SK-N-SH treated with all-trans-retinoic acid at 6 μM for 48 hours (cell line): ENCODE measurements around the gene FAM13A.

Experiments
- ARNTL ChIP-seq: fragments of 450-650 bp; formaldehyde crosslinking; IDR thresholded peaks from 2 replicates; pipeline ENCODE4 v1.5.0; 2020; ENCODE audit warnings: low read depth, mild to moderate bottlenecking, moderate library complexity, borderline replicate concordance
- BACH2 ChIP-seq: fragments of 250-450 bp; sonication (Bioruptor Pico); IDR thresholded peaks from 2 replicates; pipeline ENCODE4 v1.9.0; 2021; ENCODE audit warnings: mild to moderate bottlenecking, borderline replicate concordance
- CSDC2 ChIP-seq: fragments of 250-450 bp; sonication (Bioruptor Pico); IDR thresholded peaks from 2 replicates; pipeline ENCODE4 v1.5.0; 2020; ENCODE audit warnings: mild to moderate bottlenecking, moderate library complexity
- ISL1 ChIP-seq: fragments of 250-450 bp; sonication (Bioruptor Pico); IDR thresholded peaks from 2 replicates; pipeline ENCODE4 v2.1.2; 2022; ENCODE audit warnings: mild to moderate bottlenecking, moderate library complexity
- OSR1 ChIP-seq: fragments of 250-450 bp; sonication (Bioruptor Pico); IDR thresholded peaks from 2 replicates; pipeline ENCODE4 v1.8.0; 2022; ENCODE audit warnings: moderate library complexity, mild to moderate bottlenecking, inconsistent platforms
- ZFP3 ChIP-seq: fragments of 250-450 bp; sonication (Bioruptor Pico); IDR thresholded peaks from 2 replicates; pipeline ENCODE4 v1.5.0; 2020; ENCODE audit warnings: mild to moderate bottlenecking, moderate library complexity
- ZFP30 ChIP-seq: fragments of 450-650 bp; formaldehyde crosslinking; IDR thresholded peaks from 2 replicates; pipeline ENCODE4 v1.5.0; 2022; ENCODE audit warnings: mild to moderate bottlenecking, moderate library complexity
- ZNF565 ChIP-seq: fragments of 450-650 bp; formaldehyde crosslinking; conservative IDR thresholded peaks from 2 replicates; pipeline ENCODE4 v1.5.0; 2020; ENCODE audit warnings: low read depth, mild to moderate bottlenecking, moderate library complexity
- ZNF70 ChIP-seq: fragments of 450-650 bp; formaldehyde crosslinking; IDR thresholded peaks from 2 replicates; pipeline ENCODE4 v1.5.0; 2020; ENCODE audit warnings: mild to moderate bottlenecking, moderate library complexity
- TF ChIP-seq, protein P1 (sequence below): fragments of 250-450 bp; sonication (Bioruptor Pico); IDR thresholded peaks from 2 replicates; pipeline ENCODE4 v1.8.0; 2020; ENCODE audit warnings: mild to moderate bottlenecking, moderate library complexity, borderline replicate concordance
- TF ChIP-seq, protein P2 (sequence below): fragments of 250-450 bp; sonication (Bioruptor Pico); IDR thresholded peaks from 2 replicates; pipeline ENCODE4 v1.5.1; 2020; ENCODE audit warnings: low read depth, mild to moderate bottlenecking, moderate library complexity

DNA sequence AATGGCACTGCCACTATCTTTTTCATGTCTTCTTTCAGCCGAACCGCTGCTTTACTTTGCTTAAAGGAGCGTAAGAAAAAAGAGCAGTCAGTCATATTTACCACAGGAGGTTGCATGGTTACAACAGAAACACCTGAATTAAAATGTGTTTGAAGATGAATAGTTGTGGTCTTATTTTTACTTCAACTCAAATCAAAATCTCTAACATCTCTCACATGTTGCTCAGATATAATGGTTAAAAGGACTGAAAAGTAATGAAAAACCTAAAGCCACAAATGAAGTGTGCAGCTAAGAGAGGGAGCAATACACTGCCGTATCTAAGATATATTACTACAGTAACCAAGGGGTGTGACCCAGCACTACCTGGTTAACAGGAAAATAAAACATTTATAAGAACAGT is 27.4 kb downstream of the FAM13A start:
- TF ChIP-seq ISL1 (CRISPR knock-in tag): no peak
- TF ChIP-seq, protein P1, sequence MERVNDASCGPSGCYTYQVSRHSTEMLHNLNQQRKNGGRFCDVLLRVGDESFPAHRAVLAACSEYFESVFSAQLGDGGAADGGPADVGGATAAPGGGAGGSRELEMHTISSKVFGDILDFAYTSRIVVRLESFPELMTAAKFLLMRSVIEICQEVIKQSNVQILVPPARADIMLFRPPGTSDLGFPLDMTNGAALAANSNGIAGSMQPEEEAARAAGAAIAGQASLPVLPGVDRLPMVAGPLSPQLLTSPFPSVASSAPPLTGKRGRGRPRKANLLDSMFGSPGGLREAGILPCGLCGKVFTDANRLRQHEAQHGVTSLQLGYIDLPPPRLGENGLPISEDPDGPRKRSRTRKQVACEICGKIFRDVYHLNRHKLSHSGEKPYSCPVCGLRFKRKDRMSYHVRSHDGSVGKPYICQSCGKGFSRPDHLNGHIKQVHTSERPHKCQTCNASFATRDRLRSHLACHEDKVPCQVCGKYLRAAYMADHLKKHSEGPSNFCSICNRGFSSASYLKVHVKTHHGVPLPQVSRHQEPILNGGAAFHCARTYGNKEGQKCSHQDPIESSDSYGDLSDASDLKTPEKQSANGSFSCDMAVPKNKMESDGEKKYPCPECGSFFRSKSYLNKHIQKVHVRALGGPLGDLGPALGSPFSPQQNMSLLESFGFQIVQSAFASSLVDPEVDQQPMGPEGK (CRISPR knock-in tag): no peak
- no peak for TF ChIP-seq BACH2 (CRISPR knock-in tag)
- TF ChIP-seq ZNF70 (CRISPR knock-in tag): no peak
- TF ChIP-seq, protein P2, sequence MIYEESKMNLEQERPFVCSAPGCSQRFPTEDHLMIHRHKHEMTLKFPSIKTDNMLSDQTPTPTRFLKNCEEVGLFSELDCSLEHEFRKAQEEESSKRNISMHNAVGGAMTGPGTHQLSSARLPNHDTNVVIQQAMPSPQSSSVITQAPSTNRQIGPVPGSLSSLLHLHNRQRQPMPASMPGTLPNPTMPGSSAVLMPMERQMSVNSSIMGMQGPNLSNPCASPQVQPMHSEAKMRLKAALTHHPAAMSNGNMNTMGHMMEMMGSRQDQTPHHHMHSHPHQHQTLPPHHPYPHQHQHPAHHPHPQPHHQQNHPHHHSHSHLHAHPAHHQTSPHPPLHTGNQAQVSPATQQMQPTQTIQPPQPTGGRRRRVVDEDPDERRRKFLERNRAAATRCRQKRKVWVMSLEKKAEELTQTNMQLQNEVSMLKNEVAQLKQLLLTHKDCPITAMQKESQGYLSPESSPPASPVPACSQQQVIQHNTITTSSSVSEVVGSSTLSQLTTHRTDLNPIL (CRISPR knock-in tag): no peak
- TF ChIP-seq ARNTL (CRISPR knock-in tag): no peak
- TF ChIP-seq OSR1 (CRISPR knock-in tag): no peak
- no peak for TF ChIP-seq ZFP3 (CRISPR knock-in tag)
- TF ChIP-seq ZFP30 (CRISPR knock-in tag): no peak
- no peak for TF ChIP-seq ZNF565 (CRISPR knock-in tag)
- TF ChIP-seq CSDC2 (CRISPR knock-in tag): no peak
